Heart left ventricle (tissue), 16 donors: ENCODE data around the gene RFC5. TPM values are rescaled to one million over a fixed set of nuclear protein-coding genes. Genes with fewer than 3 reads are reported as not detected.
A peak's percentile ranks its signal among the peaks of the same experiment; 100 is the strongest.

ENCODE experiments used
- ATAC-seq, 4 donors: fragments of 200-7000 bp; cut with Tn5 transposase; one replicate each; pipeline ENCODE4 v1.9.1; 2020 to 2022; ENCODE audit warnings: moderate library complexity in 4 of 4, mild to moderate bottlenecking in 3 of 4, moderate number of reproducible peaks in 1 of 4
- DNase-seq, 5 donors: peaks; one replicate each; pipeline ENCODE4 v3.0.0-alpha.2; 2020
- H3K27ac ChIP-seq, 12 donors: fragments of 200-600 bp; sonication (generic) in 4 of 12; one replicate each; pipeline versions ENCODE4 v1.5.0 to v1.8.0; 2016 to 2022; ENCODE audit warnings: mild to moderate bottlenecking in 2 of 12
- H3K27me3 ChIP-seq, 9 donors: fragments of 200-600 bp; sonication (generic) in 2 of 9; one replicate each; pipeline versions ENCODE4 v1.5.1 to v1.8.0; 2016 to 2022; ENCODE audit warnings: mild to moderate bottlenecking in 3 of 9
- H3K36me3 ChIP-seq, 9 donors: fragments of 200-600 bp; sonication (generic) in 2 of 9; one replicate each; pipeline versions ENCODE4 v1.5.0 to v1.8.0; 2018 to 2022; ENCODE audit warnings: mild to moderate bottlenecking in 2 of 9
- H3K4me1 ChIP-seq, 12 donors: fragments of 200-600 bp; sonication (generic) in 4 of 12; one replicate each; pipeline versions ENCODE4 v1.5.0 to v1.8.0; 2016 to 2022; ENCODE audit warnings: mild to moderate bottlenecking in 3 of 12
- H3K4me3 ChIP-seq, 12 donors: fragments of 200-600 bp; sonication (generic) in 4 of 12; one replicate each; pipeline versions ENCODE4 v1.5.0 to v1.8.0; 2017 to 2022; ENCODE audit warnings: mild to moderate bottlenecking in 9 of 12, moderate library complexity in 4 of 12
- H3K9me3 ChIP-seq, 12 donors: fragments of 200-600 bp; sonication (generic) in 4 of 12; one replicate each; pipeline versions ENCODE4 v1.5.0 to v1.8.0; 2016 to 2022; ENCODE audit warnings: mild to moderate bottlenecking in 1 of 12
- POLR2A ChIP-seq, 2 donors: fragments of 450-650 bp; IDR thresholded peaks; one replicate each; pipeline ENCODE4 v1.6.1; 2017; ENCODE audit warnings: antibody characterized with exemption in 2 of 2, mild to moderate bottlenecking in 2 of 2, moderate library complexity in 2 of 2
- WGBS, 4 donors: extraction: QIAGEN DNeasy Blood & Tissue Kit in 2 of 4; methylation state at CpG; one replicate each; pipeline versions ENCODE4 v1.1.5 to v1.1.7; 2013 to 2018; 5-methylcytosine and 5-hydroxymethylcytosine counted together
- intact Hi-C, 10 donors: fragments of 100-400 bp; cut with DNase I; formaldehyde crosslinking; loops; one replicate each; pipeline versions ENCODE4 v1.11.1 to v1.14.2; 2022
- polyA plus RNA-seq, 2 donors: library from polyadenylated mRNA; stranded (reverse); fragments of 200-250 nt; gene quantifications; one replicate each; pipeline ENCODE4 v1.2.3, GENCODE V29; 2013
- total RNA-seq, 9 donors: library from RNA; depleted of rRNA in 2 of 9; stranded (reverse); fragments of >200 nt in 2 of 9; fragmentation: NEBNext Ultra II Directional in 3 of 9; extraction: Animal tissue kit (Norgen Biotek cat#: 25700) in 3 of 9; gene quantifications; one replicate each; pipeline versions ENCODE4 v1.1.0 to v1.2.4, GENCODE V29; 2016 to 2023
- TF ChIP-seq, protein P1 (sequence below), 12 donors: fragments of 200-600 bp; sonication (generic) in 4 of 12; IDR thresholded peaks; one replicate each; pipeline versions ENCODE4 v1.5.0 to v1.8.0; 2018 to 2022; ENCODE audit warnings: antibody characterized with exemption in 12 of 12, mild to moderate bottlenecking in 5 of 12
- donor health status: ischemic (EF 13 %, LVEDD 7.1; RV severe dilation, severe dysfunction).
- donor health status: healthy with polysubstance abuse.
- donor health status: DM: no; HTN: yes; CAD: no.
- donor health status: DM: no; HTN: no; CAD: no.
- donor health status: ischemic (EF 25% LVEDD 6.9; RV normal size, moderate dysfunction).
- donor health status: ischemic (EF 25% LVEDD 5.7; RV mildly dilated, moderate dysfunction).
- donor health status: healthy.
- donor health status: DM: yes; HTN: yes; CAD: no.
- donor health status: ischemic (EF 35%, LVEDD 5.7; RV mildly dilated, moderate dysfunction).
- donor health status: nonischemic (EF 11% LVEDD 7.7; RV severe dilation, severe dysfunction).
- donor health status: DM: yes; HTN: yes; CAD: no.
- donor health status: PGD.
- donor health status: ischemic (EF 29% LVEDD 5.4; RV normal size, mild dysfunction).
- donor health status: nonischemic (EF 23%, LVEDD 6.1; RV moderate dilation, normal function).

The RFC5 gene
- total and polyA plus RNA-seq, 11 donors: 2.3 to 8.2 (median 4.7) TPM

DNA sequence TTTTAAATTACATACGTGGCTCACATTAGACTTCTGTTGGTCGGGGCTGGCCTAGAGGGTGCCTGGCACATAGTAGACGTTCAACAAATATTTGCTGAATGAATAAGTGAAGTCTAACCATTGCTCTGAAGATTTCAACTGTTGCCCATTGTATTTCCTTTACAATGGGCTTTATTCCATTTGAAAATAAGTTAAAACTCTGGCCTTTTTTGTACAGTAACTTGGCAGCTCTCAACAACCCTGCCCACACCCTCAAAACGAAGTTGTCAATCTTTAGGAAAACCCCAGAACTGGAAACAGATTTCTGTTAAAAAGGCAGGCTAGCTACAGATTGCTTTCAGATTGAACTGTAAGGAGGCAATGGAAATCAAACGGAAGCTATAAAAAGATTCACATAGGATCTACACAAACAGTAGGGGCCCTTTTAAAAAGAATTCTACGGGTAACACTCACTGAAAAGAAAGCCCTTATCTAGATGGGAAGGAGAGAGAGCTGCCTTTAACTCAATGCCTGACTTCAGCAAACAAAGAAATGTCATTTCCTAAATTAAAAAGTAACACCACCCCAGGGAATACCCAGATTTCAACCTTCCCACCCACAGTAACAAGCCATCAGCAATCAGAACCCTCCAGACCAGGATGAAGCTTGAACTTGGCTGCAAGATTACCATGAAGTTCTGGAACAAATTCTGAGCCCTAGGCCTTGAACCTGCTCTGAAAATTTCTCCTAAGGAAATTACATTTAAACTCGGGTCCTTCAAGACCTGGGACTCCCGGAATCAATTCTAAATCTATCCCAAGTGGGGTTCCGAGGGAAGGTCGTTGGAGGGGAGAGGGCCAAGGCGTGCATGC, 43.1 kb downstream of the RFC5 start:
- no peak for DNase-seq
- Histone ChIP-seq H3K4me1 (peaks cover 0 to 69% (median 47%) of the 10 kb centered on the region in 12 donors), H3K36me3 (no peaks in the 10 kb centered on the region), H3K27me3 (no peaks in the 10 kb centered on the region), H3K27ac (peak overlapping the region; percentile 93 to 100 (median 98)), H3K9me3 (no peaks in the 10 kb centered on the region), H3K4me3 (peak overlapping the region in 11 of 12 donors; percentile 64 to 99 (median 80))
- intact Hi-C loops: loop anchor here in 7 of 10 donors (2.0 to 5.0 kb wide), 8 partner anchors 42 to 318 kb away; partner anchors contain the start of genes VSIG10 (in 5 of the 7), RFC5 (in 3 of the 7), SUDS3 (in 2 of the 7) and TAOK3 (in 1 of the 7)
- peak in 2 of 4 donors; percentile 5 to 33 for ATAC-seq
- TF ChIP-seq, protein P1, sequence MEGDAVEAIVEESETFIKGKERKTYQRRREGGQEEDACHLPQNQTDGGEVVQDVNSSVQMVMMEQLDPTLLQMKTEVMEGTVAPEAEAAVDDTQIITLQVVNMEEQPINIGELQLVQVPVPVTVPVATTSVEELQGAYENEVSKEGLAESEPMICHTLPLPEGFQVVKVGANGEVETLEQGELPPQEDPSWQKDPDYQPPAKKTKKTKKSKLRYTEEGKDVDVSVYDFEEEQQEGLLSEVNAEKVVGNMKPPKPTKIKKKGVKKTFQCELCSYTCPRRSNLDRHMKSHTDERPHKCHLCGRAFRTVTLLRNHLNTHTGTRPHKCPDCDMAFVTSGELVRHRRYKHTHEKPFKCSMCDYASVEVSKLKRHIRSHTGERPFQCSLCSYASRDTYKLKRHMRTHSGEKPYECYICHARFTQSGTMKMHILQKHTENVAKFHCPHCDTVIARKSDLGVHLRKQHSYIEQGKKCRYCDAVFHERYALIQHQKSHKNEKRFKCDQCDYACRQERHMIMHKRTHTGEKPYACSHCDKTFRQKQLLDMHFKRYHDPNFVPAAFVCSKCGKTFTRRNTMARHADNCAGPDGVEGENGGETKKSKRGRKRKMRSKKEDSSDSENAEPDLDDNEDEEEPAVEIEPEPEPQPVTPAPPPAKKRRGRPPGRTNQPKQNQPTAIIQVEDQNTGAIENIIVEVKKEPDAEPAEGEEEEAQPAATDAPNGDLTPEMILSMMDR (IDR thresholded peaks at IDR 0.05): no peak
- TF ChIP-seq POLR2A (IDR thresholded peaks at IDR 0.05): no peak
- WGBS, 4 donors: 7 to 22% (median 13%) methylated on average over 9 to 11 of the region's 11 CpGs

DNA sequence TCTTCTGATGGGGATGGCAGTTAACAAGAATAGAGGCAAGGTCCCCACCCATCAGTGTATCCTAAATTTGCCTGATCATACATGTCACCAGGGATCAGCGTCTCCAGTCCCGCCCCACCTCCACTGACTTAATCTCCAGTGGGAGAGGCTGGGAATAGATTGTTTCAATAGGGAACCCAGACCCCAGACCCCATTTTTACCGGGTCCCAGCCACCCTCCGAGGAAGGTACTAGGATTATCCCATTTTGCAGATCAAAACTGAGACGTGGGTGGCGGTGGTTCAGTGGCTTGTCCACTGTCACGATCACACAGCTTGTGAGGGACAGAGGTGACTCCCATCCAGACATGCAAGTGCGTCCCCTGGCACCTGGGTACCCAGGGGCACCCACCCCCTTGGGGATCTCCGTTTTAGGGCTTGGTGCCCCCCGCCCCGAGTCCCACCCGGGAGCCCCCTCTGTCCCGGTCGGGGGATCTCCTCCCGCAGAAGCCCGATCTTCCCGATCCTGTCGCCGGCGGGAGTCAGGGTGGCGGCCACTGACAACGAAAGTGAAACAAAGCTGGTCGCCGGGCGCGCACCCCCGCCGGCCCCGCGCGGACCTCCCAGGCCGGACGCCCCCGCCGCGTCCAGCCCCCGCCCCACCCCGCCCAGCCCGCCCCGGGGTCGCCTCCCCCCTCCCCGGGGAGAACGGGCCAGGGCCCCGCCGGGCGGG, 44.0 kb downstream of the RFC5 start:
- WGBS, 4 donors: 0 to 4% (median 1%) methylated on average over 4 to 46 of the region's 46 CpGs
- intact Hi-C loops: loop anchor here in 7 of 10 donors (2.0 to 5.0 kb wide), 8 partner anchors 42 to 317 kb away; partner anchors contain the start of genes VSIG10 (in 5 of the 7), RFC5 (in 3 of the 7), SUDS3 (in 2 of the 7) and TAOK3 (in 1 of the 7)
- Histone ChIP-seq H3K9me3 (no peaks in the 10 kb centered on the region), H3K27me3 (no peaks in the 10 kb centered on the region), H3K4me3 (peak overlapping the region; percentile 57 to 99 (median 79)), H3K36me3 (no peaks in the 10 kb centered on the region), H3K4me1 (peaks cover 0 to 65% (median 38%) of the 10 kb centered on the region in 12 donors), H3K27ac (peak overlapping the region; percentile 93 to 100 (median 98))
- DNase-seq: peak; percentile 52 to 79 (median 69)
- ATAC-seq: peak in 3 of 4 donors; percentile 32 to 48 (median 37)
- TF ChIP-seq POLR2A (IDR thresholded peaks at IDR 0.05): peak in 1 of 2 donors; percentile 18
- TF ChIP-seq, protein P1 (IDR thresholded peaks at IDR 0.05): no peak

DNA sequence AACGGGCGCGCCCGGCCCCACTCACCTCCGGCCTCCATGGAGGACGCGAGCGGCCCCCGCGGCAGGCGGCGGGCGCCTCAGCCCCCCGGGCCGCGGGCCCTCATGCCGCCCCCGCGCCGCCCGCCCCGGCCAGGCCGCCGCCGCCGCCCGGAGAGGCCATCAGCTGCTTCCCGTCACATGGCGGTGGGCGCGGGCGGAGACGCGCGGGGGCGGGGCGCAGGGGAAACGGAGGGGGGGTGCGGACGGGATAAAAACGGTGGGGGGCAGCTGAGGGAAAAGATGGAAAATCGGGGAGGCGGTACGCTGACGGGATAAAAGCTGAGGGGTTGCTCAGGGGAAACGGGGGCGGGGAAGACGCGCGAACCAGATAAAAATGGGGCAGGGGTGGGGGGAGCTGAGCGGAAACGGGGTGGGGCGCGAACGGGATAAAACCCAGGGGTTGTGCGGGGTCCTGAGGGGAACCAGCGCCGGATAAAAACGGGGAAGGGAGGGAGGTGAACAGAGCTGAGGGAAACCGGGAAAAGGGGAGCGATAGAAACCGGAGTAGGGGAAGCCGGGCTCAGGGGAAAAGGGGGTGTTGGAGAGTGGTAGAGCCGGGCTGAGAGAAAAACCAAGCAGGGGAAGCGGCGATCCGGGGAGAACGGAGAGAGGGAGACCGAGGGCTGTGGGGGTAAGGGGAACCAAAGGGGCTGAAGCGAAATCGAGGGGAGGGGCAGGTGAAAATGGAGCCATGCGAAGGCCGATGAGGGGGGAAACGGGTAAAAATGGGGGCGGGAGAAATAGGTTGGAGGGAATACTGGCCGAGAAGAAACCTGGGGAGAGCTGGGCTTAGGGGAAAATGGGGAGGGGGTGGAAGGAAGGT, 44.7 kb downstream of the RFC5 start, which contains the start of gene WSB2:
Gene WSB2 (minus strand): TSS at position 169 of the 862 bp plus-strand sequence. CDS start 131 bp downstream, at position 38.
- Histone ChIP-seq H3K9me3 (no peaks in the 10 kb centered on the region), H3K36me3 (peaks cover 0 to 2% (median 0%) of the 10 kb centered on the region in 9 donors), H3K27ac (peak within 1 kb of the TSS; percentile 93 to 100 (median 98)), H3K27me3 (no peaks in the 10 kb centered on the region), H3K4me3 (peak within 1 kb of the TSS; percentile 57 to 99 (median 79)), H3K4me1 (peaks cover 0 to 61% (median 31%) of the 10 kb centered on the region in 12 donors)
- intact Hi-C loops: loop anchor here in 7 of 10 donors (2.0 to 5.0 kb wide), 8 partner anchors 41 to 316 kb away; partner anchors contain the start of genes VSIG10 (in 5 of the 7), RFC5 (in 3 of the 7), SUDS3 (in 2 of the 7) and TAOK3 (in 1 of the 7)
- ATAC-seq (peak; percentile 50 to 81 (median 75)), DNase-seq (peak; percentile 83 to 91 (median 89))
- TF ChIP-seq, protein P1 (IDR thresholded peaks at IDR 0.05): no peak
- TF ChIP-seq POLR2A (IDR thresholded peaks at IDR 0.05): no peak
- 1 to 2% (median 2%) methylated on average over 49 to 76 of the region's 76 CpGs for WGBS, 4 donors
